C1 segment of cervical spinal cord (tissue), 14 donors: ENCODE results near the gene KMT2A.
"Not testable (repeated sequence)": the region's sequence is repeated elsewhere in the genome, so short reads cannot be mapped to it uniquely, and the experiment has no call there.

ENCODE experiments used
- DNase-seq, 14 donors: peaks; one replicate each; lab custom pipeline; 2025; lab: John Stamatoyannopoulos, UW

The KMT2A gene

DNA sequence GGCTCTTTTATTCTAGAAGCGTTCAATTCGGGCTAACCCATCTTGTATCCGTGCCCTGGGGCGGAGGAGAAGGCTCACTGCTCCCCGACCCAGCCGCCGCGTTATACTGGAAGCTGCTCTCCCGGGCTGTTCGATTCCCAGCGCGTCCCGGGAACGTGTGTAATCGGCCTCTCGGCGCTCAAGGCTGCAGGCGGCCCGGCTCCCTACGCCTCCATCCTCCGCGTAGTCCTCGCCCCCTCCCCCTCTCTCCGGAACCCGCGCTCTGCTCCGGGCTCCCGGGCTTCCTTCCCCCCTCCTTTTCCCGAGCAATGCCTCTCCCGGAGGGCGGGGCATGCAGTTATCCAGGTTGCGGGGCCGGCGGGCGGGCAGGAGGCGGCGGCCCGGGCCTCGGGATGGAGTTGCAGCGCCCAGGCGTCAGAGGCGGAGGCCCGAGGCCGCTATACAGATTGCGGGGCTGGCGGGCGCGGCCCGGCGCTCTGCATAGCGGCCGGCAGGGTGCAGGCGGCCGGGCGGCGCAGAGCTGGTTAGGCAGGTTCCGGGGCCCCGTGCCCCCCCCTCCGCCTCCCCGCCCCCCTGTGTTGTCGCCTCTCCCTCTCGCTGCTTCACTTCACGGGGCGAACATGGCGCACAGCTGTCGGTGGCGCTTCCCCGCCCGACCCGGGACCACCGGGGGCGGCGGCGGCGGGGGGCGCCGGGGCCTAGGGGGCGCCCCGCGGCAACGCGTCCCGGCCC lies at the start of gene KMT2A:
Gene KMT2A (plus strand): TSS at position 600 of the 732 bp plus-strand sequence. CDS start 21 bp downstream, at position 621.
- DNase-seq, result peak; percentile 70 to 98 (median 93)

DNA sequence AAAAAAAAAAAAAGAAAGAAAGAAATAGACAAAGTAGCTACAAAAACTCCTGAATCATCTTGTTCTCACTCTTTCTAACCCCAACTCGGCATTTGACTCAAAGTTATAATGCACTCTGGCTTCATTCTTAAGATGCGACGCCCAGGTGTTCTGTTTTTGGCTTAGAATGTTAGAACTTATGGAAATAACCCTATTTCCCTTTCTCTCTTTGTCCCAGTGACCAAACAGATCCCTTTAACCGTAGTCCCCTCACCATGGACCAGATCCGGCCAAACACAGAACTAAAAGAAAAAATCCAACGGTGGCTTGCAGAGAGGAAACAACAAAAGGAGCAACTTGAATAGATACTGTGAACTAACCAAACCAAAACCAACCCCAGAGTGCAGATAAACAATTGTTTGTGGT lies 40.2 kb upstream of the KMT2A start:
- DNase-seq, result no peak

DNA sequence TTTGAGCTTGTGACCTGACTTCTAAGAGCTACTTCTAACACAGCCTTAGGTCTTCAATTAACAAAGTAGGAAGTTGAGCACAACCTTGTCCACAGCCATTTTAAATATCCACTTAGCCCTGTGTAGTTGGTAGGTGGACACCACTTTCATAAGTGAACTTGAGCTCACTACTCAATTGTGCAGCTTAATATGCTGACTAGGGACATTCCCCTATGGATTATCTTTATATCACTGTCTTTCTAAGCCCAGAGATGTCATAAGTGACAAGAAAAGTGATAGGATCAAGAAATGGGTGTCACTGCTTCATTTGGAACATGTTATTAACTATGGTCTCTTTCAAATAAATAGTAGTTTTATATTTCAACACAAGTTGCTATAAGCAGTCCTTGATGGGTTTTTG lies 38.8 kb upstream of the KMT2A start:
- no peak for DNase-seq

DNA sequence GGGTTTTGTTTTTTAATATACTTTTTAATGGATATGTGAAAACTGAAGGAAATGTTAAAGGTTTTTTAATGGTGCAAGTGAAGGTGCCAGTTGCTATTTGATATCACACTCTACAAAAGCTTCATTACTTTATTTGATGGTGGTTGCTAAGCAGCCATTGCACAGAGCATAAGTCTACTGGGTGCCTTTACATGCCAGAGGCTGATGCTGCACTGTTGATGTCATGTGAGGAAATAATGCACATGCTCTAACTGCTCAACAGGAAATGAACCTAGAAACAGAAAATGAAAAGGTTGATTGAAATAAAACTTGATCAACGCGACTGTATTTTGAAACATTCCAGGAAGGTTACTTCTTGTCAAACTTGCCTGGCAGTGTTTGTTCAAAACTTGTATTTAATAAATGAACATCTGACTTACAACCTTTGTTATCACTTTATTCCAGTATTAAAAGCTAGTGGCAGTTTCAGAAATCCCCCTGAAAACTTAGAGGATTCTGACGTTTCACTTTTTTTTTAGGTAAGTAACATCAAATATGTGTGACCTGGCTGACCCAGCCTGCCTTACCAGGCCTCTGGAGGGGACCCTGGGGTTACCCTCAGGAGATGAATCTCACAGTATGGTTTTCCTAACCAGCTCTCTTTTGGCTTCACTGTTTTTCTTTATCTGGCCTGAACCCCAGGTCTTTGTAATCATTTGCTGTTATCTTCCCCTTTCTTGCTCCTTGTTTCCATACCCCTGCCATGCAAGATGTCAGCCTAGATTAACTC lies 37.3 kb upstream of the KMT2A start:
- no peak for DNase-seq

DNA sequence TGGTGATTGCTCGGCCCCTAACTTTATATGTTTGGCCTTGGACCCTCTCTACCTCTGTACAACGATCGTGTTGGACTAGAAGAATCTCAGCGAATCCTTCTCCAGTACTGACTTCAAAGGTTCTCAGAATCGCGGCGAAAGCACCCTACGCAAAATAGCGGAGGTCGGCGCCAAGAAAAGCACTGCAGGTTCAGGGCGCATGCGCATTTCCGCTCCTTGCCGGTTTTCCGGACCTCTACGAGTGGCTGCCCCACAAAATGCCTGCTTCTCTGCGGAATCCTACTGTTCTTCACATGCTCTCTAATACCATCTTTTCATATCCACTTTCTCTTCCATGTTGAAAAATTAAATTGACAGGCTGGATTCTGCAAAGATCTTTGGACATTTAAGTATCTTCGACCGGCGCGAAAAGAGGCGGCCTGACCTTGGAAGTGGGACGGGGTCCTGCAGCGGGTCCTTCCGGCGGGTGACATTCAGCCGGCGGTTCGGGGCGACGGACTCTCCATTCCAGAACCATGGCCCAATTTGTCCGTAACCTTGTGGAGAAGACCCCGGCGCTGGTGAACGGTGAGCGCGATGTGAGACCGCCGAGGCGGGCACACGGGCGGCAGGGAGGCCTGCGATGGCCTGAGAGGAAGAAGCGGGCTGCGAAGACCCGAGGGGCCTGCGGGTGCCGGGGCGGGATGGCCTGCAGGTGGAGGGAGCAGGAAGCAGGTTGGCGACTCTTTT lies 35.0 kb upstream of the KMT2A start, which contains the start of gene ATP5MG:
Gene ATP5MG (plus strand): TSS at position 456 of the 729 bp plus-strand sequence. CDS start 60 bp downstream, at position 516.
- DNase-seq, result peak; percentile 38 to 95 (median 90)

DNA sequence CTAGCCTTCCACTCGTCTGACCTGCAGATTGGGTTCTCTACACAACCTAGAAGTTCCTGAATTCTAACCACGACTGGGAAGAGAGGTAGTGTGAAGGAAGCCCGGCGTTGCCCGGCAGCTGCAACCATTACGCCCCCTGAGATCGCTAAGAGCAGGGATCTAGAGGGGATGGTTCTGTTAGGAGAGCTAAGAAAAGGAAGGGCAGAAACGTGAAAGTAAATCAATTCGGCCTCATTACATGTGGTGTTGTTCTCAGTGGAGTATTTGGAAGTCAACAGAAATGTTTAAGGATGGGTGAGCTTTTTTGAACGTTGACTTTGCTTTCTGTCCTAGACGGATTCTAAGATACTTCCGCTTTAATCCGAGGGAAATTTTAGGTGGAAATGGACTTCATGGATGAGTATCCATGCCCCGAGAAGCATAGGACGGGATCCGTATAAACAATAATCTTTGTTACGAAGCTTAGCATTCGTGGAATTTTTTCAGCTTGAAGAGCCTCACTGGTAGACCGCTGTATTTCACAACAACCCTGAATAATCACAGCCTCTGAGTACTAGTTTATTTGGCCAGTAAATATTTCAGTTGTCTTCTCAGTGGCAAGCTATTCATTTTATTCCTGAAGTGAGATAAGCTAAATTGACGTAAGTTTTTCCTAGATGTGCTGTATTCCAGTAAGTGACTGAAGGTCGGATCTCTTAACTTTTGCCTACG lies 34.3 kb upstream of the KMT2A start:
- no peak for DNase-seq

DNA sequence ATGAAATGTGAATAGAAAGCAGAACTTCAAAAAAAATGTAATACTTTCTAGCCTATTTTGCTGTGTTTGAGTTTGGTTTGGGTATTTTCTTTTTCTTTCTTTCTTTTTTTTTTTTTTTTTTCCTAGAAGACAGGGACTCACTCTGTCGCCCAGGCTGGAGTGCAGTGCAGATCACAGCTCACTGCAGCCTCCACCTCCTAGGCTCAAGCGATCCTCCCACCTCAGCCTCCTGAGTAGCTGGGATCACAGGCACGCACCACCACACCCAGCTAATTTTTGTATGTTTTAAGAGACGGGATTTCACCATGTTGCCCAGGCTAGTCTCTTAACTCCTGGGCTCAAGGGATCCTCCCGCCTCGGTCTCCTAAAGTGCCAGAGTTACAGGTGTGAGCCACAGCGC lies 33.7 kb upstream of the KMT2A start:
- not testable (repeated sequence) for DNase-seq

DNA sequence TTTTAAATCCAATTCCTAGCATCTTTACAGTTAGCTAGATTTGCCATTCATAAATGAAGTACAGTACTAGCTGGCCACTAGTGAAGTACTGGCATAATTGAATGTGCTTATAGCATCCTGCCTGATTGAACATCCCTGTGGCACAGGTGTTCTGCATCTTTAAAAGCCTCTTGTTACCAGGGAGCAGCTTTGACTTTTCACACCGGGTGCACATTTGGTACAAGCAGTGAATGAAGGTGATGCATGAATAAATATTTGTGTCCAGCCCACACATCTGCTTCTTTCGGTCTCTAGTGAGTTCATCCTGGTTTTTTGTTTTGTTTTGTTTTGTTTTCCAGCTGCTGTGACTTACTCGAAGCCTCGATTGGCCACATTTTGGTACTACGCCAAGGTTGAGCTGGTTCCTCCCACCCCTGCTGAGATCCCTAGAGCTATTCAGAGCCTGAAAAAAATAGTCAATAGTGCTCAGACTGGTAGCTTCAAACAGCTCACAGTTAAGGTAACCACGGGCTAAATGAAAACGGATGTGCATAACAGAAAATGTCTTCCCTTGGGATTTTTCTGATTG lies 29.6 kb upstream of the KMT2A start:
- DNase-seq, result no peak

DNA sequence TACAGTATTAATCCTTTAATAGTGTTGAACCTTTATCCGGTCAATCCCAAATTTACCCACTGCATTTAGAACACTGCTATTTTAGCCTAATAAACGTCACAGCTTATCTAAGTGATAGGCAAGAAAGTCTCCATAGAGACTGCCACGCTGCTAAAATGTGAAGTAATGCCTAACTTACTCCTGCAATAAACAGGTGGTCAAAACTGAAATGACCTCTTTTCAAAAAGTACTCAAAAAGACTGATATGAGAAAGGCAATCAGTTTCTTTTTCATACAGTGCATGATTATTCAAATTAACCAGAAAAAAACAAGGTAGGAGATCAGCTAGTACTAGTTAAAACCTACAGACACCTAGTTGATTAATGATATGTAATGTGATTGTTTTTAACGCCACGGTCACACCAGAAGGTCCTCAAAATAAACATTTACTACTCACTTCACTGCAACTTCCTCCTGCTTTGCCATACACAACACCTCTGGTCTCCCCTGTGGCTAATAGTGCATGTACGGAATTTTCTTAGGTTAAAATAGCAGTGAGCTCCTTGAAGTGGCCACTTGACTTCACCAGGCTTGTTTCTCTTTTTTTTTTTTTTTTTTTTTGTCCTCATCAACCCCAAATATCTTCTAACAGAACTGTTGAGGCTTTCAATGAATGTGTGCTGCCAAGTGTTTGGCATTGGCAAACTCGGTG lies 26.1 kb upstream of the KMT2A start:
- no peak for DNase-seq

DNA sequence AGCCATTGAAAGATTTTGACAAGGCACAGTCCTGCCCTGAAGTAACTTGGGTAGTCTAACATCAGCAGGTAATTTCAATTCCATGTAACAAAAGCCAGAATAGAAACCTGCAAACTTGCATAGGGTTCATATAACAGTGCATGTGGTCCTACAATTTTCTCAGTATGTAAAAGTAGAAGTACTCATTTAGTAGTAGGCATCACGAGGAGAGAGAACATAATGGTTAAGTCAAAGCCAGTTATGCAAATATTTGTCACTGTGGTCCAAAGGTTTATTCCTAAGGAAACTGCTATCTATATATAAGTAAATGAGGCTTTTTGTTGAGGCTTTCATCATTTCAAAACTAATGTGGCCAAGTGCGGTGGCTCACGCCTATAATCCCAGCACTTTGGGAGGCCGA lies 24.8 kb upstream of the KMT2A start:
- no peak for DNase-seq

DNA sequence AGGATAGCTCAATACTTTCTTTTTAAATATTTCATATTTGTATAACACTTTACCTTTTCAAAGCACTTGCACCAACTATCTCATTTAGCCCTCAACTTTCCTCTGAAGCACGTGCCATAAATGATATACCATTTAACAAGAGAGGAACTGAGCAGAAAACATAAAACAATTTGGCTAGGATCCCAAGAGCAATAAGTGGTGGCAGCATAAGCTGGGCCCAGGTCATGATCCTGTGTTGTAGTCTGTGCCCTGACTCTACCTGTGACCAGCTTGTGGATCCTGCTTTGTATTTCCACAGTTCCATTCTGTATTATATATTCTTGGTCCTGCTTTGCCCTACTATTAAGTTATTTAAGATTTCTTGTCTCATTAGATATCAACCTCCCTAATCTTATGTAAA lies 23.4 kb upstream of the KMT2A start:
- DNase-seq, result no peak

DNA sequence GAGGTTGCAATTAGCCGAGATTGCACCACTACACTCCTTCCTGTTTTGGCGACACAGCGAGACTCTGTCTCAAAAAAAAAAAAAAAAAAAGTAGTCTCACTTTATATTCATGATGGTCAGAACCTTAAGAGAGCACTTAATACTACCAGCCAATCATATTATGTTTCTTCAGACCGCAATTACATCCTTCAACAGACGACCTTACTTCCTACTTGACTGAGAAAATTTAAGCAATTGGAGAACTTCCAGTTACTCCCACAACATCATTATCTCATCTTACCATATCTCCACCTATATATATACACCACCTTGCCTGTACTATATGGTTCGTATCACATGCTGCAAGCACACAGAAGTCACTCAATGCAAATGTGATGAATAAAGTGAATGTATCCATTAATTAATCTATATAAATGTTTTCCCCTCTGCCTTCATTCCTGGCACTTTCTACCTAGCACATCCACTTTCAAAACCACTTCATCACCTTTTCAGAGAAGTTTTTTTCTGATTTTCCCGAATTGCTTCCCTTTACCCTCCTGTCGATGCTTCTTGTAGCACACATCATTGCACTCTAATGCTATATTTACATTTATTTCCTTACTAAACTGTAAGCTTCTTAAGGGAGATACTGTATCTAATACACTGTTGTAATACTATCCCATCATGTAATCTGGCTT lies 21.1 kb upstream of the KMT2A start:
- DNase-seq, result no peak

DNA sequence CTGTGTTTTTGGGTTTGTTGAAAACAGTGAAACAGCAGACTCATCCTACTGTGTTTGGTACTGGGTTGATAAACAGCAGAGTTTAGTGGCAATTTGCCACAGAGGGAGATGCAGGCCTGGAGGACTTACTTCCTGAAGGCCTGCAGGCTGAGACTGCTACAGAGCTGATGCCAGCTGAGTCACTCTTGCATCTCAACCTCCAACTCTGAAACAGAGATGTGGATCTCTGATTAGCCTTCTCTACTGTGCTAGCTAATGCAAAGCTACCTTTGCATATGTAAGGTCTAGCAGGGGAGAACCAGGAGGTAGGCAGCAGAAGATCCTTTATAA lies 20.6 kb upstream of the KMT2A start:
- peak in 1 of 14 donors; percentile 12 for DNase-seq

DNA sequence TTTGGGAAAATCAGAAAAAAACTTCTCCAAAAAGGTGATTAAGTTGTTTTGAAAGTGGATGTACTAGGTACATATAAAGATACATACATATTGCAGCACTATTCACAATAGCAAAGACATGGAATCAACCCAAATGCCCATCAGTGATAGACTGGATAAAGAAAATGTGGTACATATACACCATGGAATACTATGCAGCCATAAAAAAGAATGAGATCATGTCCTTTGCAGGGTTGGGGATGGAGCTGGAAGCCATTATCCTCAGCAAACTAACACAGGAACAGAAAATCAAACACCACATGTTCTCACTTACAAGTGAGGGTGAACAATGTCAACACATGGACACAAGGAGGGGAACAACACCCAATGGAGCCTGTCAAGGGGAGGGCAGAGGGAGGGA lies 19.4 kb upstream of the KMT2A start:
- not testable (repeated sequence) for DNase-seq

DNA sequence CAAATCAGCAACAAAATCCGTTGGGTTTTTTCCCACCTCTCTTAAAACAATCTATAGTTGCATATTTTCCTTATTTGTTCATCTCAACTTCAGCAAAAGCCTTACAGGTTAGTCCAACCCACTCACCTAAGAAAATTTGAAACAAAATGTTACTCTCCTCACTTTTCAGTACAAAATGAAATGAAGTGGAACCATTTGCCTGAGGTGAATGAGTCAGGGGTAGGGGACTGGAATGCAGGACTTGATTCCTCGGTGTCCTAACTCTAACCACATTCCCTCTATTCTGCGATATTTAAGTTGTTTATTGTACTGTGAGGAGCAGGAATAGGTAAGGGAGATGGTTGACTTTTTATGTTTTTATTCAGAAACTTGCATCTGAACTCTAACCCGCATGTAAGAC lies 18.5 kb upstream of the KMT2A start:
- no peak for DNase-seq

DNA sequence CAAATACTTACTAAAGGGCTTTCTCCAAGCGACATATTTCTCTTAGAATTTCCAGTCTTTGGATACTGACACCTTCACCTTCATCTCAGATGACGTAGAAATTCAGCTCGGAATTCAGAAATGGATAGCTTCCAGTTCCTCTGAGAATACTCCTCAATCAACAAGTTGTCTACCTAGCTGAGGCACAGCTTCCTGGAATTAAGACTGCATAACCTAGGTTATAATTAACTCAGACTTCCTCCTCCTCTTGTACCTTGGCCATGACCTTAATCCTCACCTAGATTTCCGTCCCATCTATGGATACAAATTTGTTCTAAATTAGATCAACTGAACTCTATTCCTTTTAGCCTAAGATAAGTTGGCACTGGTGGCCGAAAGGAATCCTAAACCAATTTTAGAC lies 17.5 kb upstream of the KMT2A start:
- DNase-seq, result no peak

DNA sequence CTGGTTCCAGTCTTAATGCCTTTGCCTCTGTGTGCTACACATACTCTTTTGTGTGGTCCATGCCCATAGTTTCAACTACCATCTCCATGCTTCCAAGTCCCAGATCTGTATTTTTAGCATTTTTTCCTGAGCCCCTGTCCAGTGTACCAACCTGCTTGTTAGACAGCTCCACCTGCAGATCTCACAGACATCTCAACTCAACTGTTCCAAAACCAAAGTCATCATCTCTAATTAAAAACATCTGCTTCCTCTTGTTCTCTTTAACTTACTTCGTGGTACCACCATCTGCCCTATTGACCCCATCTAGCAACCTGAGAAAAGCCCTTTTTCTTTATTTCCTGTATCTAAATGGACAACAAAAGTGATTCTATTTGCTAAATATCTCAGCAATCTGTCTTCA lies 8.6 kb upstream of the KMT2A start:
- DNase-seq, result no peak

DNA sequence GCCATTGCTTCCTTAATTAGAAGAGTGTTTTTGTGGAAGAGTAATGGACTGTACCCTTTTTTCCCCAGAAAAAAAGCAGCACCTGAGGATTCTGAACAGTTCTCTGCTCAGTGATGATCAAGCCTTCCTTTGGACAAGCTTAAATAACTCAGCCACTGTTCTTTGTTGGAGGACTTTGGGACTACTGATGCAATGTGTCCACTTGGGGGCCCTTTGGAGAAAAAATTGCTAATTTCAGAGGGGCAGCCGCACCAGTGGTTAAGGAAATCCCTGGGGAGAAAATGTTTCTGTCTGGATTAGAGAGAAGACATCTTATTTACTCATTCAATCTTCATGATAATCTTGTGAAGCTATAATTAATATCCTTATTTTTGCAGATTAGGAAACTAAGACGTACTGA lies 5.3 kb upstream of the KMT2A start:
- no peak for DNase-seq

DNA sequence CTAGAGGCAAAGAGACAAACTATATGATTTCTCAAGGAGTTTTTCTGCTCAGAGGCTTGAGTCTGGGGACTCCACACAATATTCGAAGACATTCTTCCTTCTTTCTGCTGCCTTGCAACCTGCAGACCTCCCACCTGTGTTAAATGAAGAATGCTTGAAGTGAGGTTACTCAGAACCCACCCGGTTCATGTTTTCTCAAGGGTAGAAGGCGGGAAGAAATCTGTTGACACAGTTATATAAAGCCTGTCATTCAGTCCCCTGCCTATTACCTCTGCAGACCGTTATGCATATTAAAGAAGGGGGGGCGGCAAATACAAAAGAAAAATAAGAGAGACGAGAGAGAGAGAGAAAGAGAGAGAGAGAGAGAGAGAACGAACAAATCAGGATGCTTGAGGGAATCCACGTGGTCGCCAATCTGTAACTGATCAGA lies 2.2 kb upstream of the KMT2A start:
- peak in 1 of 14 donors; percentile 70 for DNase-seq
